Activated T-cell treated with anti-CD3 and anti-CD28 coated beads for 4 hours (primary cell): ENCODE measurements around the gene NRL.
"Not testable (repeated sequence)": the region's sequence is repeated elsewhere in the genome, so short reads cannot be mapped to it uniquely, and the experiment has no call there.

Source experiments
- DNase-seq: peaks from one replicate; pipeline ENCODE4 v3.0.0-alpha.2; 2020

The NRL gene

DNA sequence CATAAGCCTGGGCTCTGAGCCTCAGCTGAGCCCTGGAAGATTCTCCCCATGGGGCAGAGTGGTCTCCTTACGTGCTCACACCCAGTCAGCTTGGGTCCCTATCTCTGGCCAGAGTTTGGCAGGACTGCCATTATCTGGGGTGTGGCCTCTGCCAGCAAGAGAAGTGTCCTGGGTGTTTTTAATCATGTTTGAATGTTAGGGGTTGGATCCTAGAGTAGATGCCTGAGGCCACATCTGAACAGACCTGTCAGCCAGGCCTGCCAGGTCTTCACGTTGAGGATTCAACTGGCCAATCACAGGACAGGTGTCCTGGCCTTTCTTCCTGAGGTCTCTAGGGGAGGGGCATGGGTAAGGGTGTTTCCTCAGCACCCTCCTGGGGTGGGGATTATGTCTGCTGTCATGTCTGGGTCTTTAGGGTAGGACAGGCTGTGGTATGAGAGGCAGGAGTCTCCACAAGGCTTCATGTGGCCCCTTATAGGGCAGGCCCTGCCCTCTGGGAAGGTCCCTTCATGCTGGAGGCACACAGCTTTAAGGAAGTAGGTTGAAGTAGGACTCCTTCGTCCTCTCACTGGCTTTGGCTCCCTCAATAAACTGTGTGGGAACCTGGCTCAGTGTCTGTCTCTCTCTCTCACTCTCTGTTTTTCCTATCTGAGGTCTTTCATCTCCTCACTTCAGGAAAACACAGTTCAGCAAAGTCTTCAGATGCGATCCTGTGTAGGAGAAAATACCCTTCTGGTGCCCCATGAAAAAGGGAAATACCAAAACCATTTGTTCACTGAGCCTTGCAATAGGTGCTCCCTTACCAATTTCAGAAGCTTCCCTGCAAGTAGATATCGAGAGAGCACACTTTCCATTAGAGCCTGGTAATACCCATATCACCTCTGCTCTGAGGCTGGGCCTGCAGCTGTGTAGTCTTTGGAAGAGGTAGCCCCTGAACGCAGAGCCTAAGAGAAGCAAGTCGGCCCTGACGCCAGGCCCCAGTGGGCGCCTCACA is 9.0 kb upstream of the NRL start:
- no peak for DNase-seq

DNA sequence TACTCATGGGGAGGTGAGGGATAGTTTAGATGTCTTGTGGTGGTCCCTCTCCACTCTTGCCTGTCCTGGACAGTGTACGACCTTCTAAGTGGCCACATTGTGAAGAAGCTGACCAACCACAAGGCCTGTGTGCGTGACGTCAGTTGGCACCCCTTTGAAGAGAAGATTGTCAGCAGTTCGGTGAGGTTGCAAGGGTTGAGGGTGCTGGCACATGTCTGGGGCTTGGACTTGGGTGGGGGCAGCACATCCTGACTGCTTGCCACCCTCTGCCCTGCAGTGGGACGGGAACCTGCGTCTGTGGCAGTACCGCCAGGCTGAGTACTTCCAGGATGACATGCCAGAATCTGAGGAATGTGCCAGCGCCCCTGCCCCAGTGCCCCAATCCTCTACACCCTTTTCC is 8.1 kb upstream of the NRL start:
- no peak for DNase-seq

DNA sequence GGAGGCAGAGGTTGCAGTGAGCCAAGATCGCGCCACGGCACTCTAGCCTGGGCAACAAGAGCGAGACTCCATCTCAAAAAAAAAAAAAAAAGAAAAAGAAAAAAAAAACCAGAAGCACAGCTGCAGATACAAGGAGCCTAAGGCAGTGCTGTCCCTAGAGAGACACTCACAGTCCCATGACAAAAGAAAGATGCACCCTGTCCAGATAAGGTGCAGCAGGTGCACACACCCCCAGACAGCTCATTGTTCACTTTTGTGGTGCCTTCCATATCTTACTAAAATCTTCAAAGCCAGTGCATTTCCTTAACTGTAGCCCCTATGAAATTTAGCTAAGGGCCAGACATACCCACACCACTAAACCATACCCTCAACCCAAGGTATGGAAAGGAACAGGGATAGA is 7.7 kb upstream of the NRL start:
- DNase-seq, result no peak

DNA sequence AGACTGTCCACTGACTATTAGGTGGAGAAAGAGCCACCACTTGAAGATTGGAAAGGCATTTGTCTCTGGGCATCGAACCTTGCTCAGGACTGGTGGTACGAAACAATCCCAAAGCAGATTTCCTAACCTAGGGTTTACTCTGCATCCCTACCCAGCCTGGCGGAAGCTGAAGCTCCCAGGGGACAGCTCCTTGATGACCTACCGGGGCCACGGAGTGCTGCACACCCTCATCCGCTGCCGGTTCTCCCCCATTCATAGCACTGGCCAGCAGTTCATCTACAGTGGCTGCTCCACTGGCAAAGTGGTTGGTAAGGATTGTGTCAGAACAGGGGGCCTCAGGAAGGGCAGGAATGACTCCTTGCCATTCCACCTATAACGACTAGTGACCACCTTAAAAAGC is 6.5 kb upstream of the NRL start:
- DNase-seq, result no peak

DNA sequence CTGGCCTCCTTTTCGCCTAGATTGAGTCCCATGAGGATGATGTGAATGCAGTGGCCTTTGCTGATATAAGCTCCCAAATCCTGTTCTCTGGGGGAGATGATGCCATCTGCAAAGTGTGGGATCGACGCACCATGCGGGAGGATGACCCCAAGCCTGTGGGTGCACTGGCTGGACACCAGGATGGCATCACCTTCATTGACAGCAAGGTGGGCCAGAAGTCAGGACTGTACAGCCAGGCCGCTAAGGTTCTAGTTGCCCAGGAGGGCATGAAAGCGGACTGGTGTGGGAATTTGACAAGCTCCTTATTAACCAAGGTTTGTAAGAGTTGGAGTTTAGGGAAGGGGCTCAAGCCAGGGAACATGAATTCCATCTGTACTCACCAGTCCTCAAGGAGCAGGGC is 4.9 kb upstream of the NRL start:
- DNase-seq, result no peak

DNA sequence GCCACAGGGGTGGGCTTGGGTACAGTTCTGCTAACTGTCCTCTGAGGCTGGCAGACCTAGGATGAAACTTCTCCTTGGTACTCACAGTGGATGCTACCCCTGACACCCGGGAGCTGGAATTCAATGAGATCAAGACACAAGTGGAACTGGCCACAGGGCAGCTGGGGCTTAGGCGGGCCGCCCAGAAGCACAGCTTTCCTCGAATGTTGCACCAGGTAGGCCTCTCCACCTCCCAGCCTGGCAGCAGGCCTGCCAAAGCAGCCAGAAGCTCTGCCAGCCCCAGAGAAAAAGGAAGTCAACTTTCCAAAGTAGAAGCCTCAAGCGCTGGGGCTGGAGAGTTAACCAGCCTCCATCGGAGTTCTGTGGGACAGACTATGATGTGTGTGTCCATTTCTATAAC is 2.4 kb upstream of the NRL start:
- DNase-seq, result no peak

DNA sequence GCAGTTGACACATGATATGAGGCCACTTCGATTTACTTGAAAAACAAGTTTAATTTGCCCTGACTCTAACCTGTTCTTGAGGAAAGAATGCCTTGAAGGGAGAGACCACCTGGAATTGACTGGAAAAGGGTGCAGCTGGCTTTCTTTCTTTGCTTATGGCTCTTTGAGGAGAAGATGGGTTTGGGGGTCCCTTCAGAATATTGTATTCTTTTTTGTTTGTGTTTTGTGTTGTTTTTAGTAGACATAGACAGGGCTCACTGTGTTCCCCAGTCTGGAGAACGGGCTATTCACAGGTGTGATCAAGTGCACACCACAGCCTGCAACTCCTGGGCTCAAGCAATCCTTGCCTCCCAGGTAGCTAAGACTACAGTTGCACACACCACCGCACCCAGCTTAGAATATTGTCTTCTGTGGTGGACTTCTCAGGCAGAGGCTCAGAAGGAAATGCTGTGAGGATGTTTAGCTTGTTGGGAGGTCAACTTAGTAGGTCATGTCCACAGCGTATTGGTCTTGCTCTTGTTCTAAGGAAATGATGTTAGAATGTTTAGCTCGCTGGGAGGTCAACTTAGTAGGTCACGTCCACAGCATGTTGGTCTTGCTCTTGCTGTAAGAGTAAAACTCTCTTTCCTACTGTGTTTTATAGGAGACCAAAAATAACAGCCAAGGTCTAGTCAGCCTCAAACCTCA is 1.5 kb upstream of the NRL start:
- DNase-seq, result no peak

DNA sequence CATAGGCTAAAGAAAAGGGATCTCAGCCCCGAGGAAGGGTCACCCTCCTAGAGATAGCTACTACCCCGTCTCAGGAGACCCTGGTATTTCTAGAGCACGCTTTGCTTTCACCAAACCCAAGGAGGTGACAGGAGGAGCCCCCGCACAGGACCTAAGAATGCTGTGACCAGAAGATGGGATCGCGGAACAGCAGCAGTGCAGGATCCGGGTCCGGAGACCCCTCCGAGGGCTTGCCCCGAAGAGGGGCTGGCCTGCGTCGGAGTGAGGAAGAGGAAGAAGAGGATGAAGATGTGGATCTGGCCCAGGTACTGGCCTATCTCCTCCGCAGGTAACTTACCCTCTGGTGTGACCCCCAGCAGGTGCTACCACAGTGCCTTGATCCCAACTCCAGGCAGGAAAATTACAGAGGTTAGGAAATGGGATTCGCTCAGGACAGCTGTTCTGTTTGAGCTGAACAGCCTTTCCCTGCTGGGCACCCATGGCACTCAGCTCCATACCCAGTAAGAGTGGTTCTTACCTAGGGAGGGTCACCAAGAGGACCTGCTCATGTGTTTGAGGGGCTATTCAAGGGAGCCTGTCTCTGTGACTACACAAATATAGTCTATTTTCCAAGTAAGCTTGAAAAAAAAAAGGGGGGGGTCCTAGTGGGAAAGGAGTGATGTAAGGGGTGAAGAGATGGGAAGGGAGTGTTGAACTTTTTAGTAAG is 826 bp upstream of the NRL start:
- no peak for DNase-seq

DNA sequence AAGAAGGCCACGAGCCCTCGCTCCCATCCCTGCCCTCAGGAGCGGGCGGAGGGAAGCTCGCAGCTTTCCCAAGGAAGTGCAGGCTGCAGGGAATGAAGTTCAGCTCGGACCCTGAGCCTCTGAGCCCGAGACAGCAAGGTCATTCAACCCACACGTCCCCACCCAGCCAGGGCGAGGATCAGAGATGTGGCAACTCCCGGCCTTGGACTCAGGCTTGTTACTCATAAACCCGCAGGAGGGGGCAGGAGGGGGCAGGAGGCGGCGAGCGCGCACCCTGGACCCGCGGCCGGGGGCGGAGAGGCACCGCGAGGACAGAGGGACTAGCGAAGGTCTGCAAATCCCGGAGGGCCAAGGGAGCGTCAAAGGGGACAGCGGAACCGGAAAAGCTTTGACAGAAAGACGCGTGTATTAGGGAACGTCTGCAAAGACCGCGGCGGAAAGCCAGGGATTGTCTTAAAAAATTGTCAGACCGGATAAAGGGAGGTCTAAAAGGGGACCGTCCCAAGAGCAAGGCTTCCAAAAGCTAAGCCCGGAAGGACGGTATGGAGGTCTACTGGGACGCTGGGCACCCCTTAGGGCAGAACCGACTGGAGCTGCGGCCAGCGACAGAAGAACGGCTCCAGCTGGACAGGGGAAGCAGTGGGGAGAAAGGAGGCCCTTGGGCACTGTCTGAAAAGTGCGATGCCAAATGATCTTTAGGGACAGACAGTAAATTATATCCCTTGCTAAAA is 783 bp downstream of the NRL start:
- peak; percentile 50 for DNase-seq

DNA sequence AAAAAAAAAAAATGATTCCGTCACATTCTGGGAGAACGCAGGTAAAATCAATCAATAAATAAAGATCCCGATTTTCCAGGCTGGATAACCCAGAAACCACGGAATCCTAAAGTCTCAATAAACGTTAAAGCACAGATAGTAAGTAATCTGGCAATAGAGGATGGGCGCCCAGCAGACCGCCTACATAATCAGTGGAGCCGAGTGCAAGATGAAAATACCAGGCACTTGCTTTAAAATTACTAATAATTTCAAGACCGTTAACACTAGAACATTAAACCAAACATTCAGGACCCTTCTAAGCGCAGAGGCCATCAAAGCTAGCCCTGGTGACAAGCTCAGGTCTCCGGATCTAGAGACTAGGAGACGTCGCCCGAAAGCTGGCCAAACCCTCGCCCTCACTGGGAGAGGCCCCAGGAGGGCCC is 1.4 kb downstream of the NRL start:
- no peak for DNase-seq

DNA sequence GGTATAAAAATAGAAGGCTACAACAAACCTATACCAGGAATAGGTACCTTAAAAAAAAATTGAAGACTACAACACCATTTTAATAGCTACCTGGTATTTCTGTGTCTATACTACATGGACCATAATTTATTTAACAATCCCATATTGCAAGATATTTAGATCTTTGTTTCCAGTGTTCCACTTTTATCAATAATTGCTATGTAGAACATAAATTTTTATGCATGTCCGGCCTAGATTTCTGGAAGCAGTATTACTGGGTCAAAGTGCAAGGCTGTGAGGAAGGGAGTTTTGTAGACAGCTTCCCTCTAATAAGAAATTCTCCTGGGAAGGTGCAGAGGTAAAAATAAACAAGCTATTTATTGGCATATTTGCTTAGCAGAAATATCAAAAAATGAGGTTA is 4.2 kb downstream of the NRL start:
- DNase-seq, result no peak

DNA sequence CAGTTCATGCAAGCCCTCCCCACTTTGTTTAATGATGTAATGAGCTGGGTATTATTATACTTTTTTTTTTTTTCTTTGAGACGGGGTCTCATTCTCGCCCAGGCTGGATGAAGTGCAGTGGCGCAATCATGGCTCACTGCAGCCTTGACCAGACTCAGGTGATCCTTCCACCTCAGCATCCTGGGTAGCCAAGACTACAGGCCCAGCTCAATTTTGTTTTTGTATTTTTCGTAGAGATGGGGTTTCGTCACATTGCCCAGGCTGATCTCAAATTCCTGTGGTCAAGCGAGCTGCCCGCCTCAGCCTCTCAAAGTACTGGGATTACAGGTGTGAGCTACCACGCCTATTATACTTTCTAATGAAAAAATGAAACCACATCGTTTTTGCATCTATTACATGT is 4.7 kb downstream of the NRL start:
- no peak for DNase-seq

DNA sequence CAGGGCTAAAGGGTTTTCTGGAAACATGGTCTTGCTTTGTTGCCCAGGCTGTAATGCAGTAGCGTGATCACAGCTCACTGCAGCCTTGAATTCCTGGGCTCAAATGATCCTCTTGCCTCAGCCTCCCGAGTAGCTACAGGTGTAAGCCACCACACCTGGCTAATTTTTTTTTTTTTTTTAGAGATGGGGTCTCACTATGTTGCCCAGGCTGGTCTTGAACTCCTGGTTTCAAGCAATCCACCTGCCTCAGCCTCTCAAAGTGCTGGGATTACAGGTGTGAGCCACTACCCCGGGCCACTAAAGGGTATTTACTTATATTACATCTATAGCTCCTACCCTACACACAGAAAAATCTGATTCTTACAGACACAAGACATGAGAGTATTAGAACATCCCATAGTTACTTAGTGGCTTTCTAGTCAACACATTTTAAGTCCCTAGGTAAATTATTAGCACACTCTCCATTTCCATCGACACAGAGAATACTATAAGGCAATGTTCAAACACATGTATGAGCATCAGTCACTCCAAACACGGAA is 6.3 kb downstream of the NRL start:
- DNase-seq, result no peak

DNA sequence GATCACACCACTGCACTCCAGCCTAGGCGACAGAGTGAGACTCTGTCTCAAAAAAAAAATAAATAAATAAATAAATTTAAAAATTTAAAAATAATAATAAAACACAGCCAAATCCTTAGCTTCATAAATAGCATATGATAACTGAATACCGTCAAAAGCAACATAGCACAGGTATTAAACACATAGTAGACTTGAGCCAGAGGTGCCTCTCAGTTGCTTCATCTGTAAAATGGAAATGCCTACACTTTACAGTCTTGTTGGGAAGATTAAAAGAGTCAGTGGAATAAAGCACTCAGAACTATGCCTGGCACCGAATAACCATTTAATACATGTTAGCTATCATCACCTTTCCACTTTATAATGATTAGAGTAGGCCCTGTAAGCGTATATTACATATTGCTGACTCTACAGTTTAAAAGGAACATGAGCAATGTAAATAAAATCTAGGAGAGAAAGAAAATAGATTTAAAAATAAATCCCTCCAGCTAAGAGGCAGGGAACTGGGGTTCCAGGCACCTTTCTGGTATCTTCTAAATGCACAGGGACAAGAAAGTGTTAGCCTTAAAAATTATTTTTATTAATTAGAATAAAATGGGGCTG is 8.0 kb downstream of the NRL start:
- no peak for DNase-seq

DNA sequence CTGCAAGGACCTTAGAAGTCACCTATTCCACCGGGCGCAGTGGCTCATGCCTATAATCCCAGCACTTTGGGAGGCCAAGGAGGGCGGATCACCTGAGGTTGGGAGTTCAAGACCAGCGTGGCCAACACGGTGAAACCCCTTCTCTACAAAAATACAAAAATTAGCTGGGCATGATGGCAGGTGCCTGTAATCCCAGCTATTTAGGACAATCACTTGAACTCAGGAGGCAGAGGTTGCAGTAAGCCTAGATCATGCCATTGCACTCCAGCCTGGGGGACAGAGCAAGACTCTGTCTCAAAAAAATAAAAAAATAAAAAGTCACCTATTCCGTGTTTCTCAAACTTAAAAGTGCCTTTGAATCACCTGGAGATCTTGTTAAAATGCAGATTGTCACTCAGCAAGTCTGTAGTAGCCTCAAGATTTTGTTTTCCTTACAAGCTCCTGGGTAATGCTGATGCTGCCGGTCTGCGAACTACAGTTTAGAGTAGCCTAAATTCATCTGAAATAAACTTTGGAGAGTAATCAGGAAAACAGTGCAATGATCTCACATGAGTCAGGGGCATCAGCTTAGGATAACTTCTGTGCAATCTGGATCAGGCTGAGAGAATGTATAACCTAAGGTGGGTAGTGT is 9.0 kb downstream of the NRL start:
- DNase-seq, result not testable (repeated sequence)

DNA sequence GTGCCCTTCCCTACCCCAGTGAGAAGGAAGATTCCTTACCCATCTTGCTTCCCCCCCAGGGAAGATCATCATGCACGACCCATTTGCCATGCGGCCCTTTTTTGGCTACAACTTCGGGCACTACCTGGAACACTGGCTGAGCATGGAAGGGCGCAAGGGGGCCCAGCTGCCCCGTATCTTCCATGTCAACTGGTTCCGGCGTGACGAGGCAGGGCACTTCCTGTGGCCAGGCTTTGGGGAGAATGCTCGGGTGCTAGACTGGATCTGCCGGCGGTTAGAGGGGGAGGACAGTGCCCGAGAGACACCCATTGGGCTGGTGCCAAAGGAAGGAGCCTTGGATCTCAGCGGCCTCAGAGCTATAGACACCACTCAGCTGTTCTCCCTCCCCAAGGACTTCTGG is 11.3 kb downstream of the NRL start:
- DNase-seq, result no peak

DNA sequence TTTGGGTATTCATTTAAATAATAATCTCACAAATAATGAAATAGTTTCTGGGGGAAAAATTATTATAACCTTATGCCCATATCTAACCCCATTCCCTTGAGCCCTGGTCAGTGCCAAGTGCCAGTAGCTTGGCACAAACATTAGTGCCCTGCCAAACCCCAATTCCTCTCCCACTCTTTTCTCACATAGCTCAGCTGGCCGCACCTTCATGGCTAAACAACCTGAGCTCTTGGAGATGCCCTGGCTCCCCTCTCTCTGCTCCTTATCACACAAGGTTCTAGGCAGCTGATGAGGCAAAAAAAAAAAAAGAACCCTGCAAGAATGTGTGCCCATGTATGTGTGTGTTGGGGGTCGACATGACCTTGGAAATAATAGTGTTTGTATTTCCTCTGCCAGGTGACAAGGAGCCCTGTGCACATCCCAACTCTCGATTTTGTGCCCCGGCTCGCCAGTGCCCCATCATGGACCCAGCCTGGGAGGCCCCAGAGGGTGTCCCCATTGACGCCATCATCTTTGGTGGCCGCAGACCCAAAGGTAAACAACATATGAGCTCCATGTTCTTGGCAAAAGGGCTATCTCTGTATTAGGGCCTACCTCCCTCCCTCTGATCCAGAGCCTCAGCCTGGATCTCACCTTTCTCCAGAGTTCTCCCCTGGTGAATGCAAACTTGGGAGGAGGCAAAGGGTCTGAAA is 12.2 kb downstream of the NRL start:
- no peak for DNase-seq

DNA sequence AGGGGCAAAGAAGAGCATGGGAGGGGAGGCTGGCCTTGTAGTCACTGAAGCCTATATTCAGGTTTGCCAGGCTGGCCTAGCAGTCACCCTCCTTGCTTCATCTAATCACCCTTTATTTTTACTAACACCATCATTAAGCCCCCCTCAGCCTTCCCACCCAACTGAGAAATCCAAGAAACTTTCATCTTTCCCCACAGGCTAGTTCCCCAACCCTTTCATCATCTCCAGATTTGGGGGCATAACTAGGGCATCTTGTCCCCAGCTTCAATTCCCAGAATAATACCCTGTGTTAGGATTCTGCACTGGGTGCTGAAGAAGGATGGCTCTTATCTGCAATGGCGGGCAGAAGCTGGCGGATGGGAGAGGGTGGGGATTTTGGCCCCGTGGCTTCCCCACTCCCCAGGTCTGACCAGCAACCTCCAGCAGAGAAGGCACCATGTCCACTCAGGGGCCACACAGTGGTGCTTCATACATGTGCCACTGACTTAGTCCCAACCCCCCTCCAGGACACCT is 13.7 kb downstream of the NRL start:
- no peak for DNase-seq

DNA sequence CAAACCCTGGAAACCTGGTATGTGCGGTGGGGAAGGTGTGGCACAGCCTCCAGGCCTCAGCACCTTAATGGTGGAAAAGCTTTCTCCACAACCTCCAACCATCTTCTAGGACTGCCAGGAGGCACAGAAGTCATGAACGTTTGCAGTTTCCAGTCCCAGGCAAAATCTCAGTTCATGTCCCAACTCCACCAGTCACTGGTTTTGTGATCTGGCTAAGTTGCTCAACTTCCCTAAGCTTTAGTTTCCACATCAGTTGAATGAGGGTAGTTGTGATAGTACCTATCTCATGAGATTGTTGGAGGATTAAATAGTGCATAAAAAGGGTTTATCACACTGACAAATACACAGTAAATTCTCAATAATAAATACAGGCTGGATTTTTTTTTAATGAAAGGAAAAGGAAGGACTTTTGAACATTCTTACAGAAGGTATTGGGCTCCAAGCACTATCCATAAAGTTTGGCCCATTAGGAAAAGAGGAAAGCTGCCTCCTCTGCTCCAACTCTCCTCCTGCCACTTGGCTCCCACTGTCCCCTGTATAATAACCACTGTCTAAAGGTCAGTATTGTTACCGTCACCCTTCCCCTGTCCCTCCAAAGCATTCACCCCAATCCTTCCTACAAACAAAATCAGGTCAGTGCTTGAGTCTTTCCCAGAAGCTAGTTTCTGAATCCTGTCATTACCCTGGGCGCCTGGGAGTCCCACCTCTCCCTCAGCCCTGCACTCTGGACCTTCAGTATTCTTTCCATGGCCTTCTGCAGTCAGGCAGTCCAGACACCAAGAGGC is 14.4 kb downstream of the NRL start:
- no peak for DNase-seq
